ENCODE measurements around the gene PRKN. TPM values are rescaled to one million over a fixed set of nuclear protein-coding genes. Genes with fewer than 3 reads are reported as not detected.

Gene PRKN
- total and polyA plus RNA-seq, 5 experiments from 2014 or later: 2.2 to 5.6 (median 3.5) TPM

DNA sequence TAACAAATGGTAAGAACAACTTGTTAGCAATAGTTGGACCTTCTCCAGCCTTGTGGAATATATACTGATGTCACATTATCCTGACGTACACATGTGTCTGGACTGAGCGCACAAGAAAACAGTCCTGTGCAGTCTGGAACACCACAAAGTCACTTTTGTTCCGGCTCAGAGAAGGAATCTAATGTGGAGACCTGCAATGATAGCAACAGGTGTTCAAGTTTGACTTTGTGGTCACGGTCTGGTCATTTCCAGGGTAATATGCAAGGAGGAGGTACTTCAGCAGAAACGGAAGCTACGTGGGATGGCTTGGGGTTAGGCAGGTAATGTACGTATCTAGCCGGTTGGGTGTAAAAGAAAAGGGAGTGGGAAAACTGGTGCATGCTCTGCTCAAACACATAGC is 766.5 kb downstream of the PRKN start:
- POLR2A ChIA-PET: no interaction called here
- H3K4me1 Mint-ChIP-seq: no peaks in the 10 kb centered on the region
- no peak for ATAC-seq

DNA sequence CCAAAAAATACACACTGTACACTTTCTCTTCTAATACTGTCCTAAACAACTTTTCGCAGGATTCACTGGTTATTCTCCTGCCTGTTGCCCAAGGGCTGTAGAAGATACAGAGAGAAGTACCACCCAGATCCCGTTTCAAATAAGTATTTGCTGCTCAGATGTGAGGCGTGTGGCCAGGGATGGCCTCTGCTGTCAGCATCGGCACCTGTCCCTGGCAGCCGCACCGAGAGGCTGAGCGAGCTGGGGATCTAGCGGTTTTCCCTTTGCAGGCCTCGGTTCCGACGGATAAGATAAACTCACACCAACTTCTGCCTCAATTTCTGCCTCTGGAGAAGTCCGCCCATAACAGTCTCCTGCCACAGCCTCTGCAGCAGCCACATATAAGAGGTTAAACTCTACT is 768.5 kb downstream of the PRKN start:
- peaks cover 0 to 2% (median 0%) of the 10 kb centered on the region in 9 donors for H3K9me3 Mint-ChIP-seq
- no peak overlapping the region for H3K4me3 Mint-ChIP-seq
- no peak overlapping the region for H3K27ac Mint-ChIP-seq
- no peaks in the 10 kb centered on the region for H3K27me3 Mint-ChIP-seq
- no peak for DNase-seq
- H3K36me3 Mint-ChIP-seq: peaks cover 0 to 3% (median 0%) of the 10 kb centered on the region in 3 donors
- H3K4me1 Mint-ChIP-seq: no peaks in the 10 kb centered on the region
- no peak for ATAC-seq
- POLR2A ChIA-PET: no interaction called here

More for the DNA sequence above, 766.5 kb downstream of the PRKN start:
- peaks cover 0 to 3% (median 0%) of the 10 kb centered on the region in 3 donors for H3K36me3 Mint-ChIP-seq
- no peak overlapping the region for H3K4me3 Mint-ChIP-seq
- no peak overlapping the region for H3K27ac Mint-ChIP-seq
- no peaks in the 10 kb centered on the region for H3K27me3 Mint-ChIP-seq
- H3K9me3 Mint-ChIP-seq: peaks cover 0 to 2% (median 0%) of the 10 kb centered on the region in 9 donors
- DNase-seq: no peak

GRCh38 chr6:161956082-161956481 is 771.5 kb downstream of the PRKN start:
- no peak overlapping the region for H3K27ac Mint-ChIP-seq
- no peak for ATAC-seq
- no peaks in the 10 kb centered on the region for H3K9me3 Mint-ChIP-seq
- peaks cover 0 to 5% (median 4%) of the 10 kb centered on the region in 3 donors for H3K36me3 Mint-ChIP-seq
- H3K4me1 Mint-ChIP-seq: no peaks in the 10 kb centered on the region
- POLR2A ChIA-PET: no interaction called here
- no peaks in the 10 kb centered on the region for H3K27me3 Mint-ChIP-seq
- H3K4me3 Mint-ChIP-seq: no peak overlapping the region
- DNase-seq: no peak

- no peak for ATAC-seq
- POLR2A ChIA-PET: no interaction called here
- Mint-ChIP-seq H3K4me1 (no peaks in the 10 kb centered on the region), H3K9me3 (no peaks in the 10 kb centered on the region), H3K36me3 (peaks cover 3 to 9% (median 4%) of the 10 kb centered on the region in 3 donors), H3K27me3 (no peaks in the 10 kb centered on the region), H3K4me3 (no peak overlapping the region), H3K27ac (no peak overlapping the region)
- DNase-seq: no peak
These were observed 772.8 kb downstream of the PRKN start for GRCh38 chr6:161954699-161955276.

DNA sequence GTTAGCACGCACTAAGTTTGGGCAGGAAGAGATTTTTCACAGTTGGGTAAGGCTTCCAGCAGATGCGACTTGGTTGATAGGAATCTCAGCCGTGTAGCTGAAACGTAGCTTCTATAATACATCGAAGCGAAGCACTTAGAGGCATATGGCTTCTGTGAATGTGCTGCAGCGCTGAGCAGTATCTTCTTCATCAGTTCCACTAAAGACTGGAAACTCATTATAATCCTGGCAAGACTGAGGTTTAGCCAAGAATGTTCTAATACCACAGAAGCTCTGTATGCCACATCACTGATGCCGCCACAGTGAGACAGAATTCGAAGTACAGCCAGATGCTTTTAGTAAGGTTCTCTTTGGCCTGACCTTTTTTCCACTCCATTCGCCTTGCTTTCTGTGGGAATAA is 773.5 kb downstream of the PRKN start:
- Mint-ChIP-seq H3K4me1 (no peaks in the 10 kb centered on the region), H3K4me3 (no peak overlapping the region), H3K27me3 (no peaks in the 10 kb centered on the region), H3K9me3 (peaks cover 0 to 5% (median 0%) of the 10 kb centered on the region in 9 donors), H3K27ac (no peak overlapping the region), H3K36me3 (peaks cover 3 to 9% (median 4%) of the 10 kb centered on the region in 3 donors)
- no peak for DNase-seq
- POLR2A ChIA-PET: no interaction called here
- no peak for ATAC-seq

- H3K9me3 Mint-ChIP-seq: peaks cover 0 to 5% (median 0%) of the 10 kb centered on the region in 9 donors
- no peaks in the 10 kb centered on the region for H3K27me3 Mint-ChIP-seq
- H3K36me3 Mint-ChIP-seq: peaks cover 3 to 9% (median 3%) of the 10 kb centered on the region in 3 donors
- H3K27ac Mint-ChIP-seq: no peak overlapping the region
- POLR2A ChIA-PET: no interaction called here
- H3K4me3 Mint-ChIP-seq: no peak overlapping the region
- peaks cover 0 to 2% (median 0%) of the 10 kb centered on the region in 4 donors for H3K4me1 Mint-ChIP-seq
- ATAC-seq (no peak), DNase-seq (no peak)
These were observed 776.4 kb downstream of the PRKN start for GRCh38 chr6:161951126-161951525.

GRCh38 chr6:161949531-161949930 is 778.0 kb downstream of the PRKN start:
- H3K27me3 Mint-ChIP-seq: no peaks in the 10 kb centered on the region
- POLR2A ChIA-PET: no interaction called here
- peaks cover 0 to 2% (median 0%) of the 10 kb centered on the region in 4 donors for H3K4me1 Mint-ChIP-seq
- peaks cover 0 to 5% (median 0%) of the 10 kb centered on the region in 9 donors for H3K9me3 Mint-ChIP-seq
- H3K27ac Mint-ChIP-seq: no peak overlapping the region
- no peak overlapping the region for H3K4me3 Mint-ChIP-seq
- DNase-seq (no peak), ATAC-seq (no peak)
- peaks cover 3 to 9% (median 3%) of the 10 kb centered on the region in 3 donors for H3K36me3 Mint-ChIP-seq

- H3K9me3 Mint-ChIP-seq: peaks cover 0 to 5% (median 0%) of the 10 kb centered on the region in 9 donors
- DNase-seq (no peak), ATAC-seq (no peak)
- peaks cover 0 to 2% (median 0%) of the 10 kb centered on the region in 4 donors for H3K4me1 Mint-ChIP-seq
- POLR2A ChIA-PET: no interaction called here
- peaks cover 3 to 9% (median 3%) of the 10 kb centered on the region in 3 donors for H3K36me3 Mint-ChIP-seq
- no peak overlapping the region for H3K4me3 Mint-ChIP-seq
- H3K27me3 Mint-ChIP-seq: no peaks in the 10 kb centered on the region
- H3K27ac Mint-ChIP-seq: no peak overlapping the region
These were observed 779.1 kb downstream of the PRKN start for GRCh38 chr6:161948462-161948861.

DNA sequence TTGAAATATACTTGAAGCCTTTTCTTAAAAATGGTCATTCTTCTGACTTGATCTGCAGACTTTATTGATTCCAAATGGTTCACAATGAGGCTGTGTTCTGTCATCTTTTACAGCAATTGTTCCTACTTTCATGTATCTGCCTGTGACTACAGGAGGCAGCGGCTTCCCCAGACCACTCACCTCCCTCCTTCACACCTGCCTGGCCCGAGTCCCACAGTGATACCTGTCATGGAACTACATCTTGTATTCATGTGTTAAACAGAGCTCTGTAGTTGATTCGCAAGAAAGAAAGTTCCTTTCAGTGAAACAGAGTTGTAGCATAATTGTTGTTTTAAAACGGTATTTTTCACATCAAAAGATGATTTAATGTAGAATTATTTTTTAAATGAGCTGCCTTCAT is 780.2 kb downstream of the PRKN start:
- no peak for DNase-seq
- H3K27me3 Mint-ChIP-seq: no peaks in the 10 kb centered on the region
- H3K36me3 Mint-ChIP-seq: peaks cover 3 to 9% (median 3%) of the 10 kb centered on the region in 3 donors
- no peak overlapping the region for H3K4me3 Mint-ChIP-seq
- H3K4me1 Mint-ChIP-seq: peaks cover 0 to 2% (median 0%) of the 10 kb centered on the region in 4 donors
- peaks cover 0 to 5% (median 0%) of the 10 kb centered on the region in 9 donors for H3K9me3 Mint-ChIP-seq
- POLR2A ChIA-PET: no interaction called here
- H3K27ac Mint-ChIP-seq: peak overlapping the region in 1 of 10 donors; percentile 2
- no peak for ATAC-seq

DNA sequence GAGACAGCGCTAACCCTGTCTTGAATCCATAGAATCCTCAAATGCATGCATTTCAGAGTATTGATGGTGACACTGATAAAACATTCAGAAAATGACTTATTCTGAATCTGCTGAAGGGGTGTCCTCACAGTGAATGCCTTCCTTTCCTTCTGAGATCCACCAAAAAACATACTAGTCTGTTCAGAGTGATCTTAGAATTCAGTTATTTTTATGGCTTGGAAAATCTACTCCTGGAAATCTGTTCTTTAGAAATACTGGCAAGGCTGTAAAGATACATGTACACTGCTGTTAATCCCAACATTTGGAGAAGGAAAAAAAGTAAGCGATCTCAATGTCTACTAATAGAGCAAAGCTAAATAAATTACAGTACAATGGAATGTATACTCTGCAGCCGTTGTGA is 781.1 kb downstream of the PRKN start:
- ATAC-seq: no peak
- Mint-ChIP-seq H3K4me3 (no peak overlapping the region), H3K27ac (no peak overlapping the region), H3K27me3 (no peaks in the 10 kb centered on the region), H3K36me3 (peaks cover 0 to 13% (median 3%) of the 10 kb centered on the region in 3 donors), H3K4me1 (peaks cover 0 to 2% (median 0%) of the 10 kb centered on the region in 4 donors), H3K9me3 (peaks cover 0 to 5% (median 0%) of the 10 kb centered on the region in 9 donors)
- POLR2A ChIA-PET: interaction anchor here (0.7 kb wide), 1 partner anchor 1536 kb away, joined by 5 read pairs; no protein-coding TSS in a partner anchor
- no peak for DNase-seq

- H3K27me3 Mint-ChIP-seq: no peaks in the 10 kb centered on the region
- H3K4me1 Mint-ChIP-seq: peaks cover 0 to 2% (median 0%) of the 10 kb centered on the region in 4 donors
- H3K36me3 Mint-ChIP-seq: peaks cover 0 to 6% (median 4%) of the 10 kb centered on the region in 3 donors
- DNase-seq: no peak
- POLR2A ChIA-PET: no interaction called here
- no peak for ATAC-seq
- H3K27ac Mint-ChIP-seq: no peak overlapping the region
- H3K4me3 Mint-ChIP-seq: no peak overlapping the region
- peaks cover 0 to 3% (median 0%) of the 10 kb centered on the region in 9 donors for H3K9me3 Mint-ChIP-seq
These were observed 784.0 kb downstream of the PRKN start for GRCh38 chr6:161943561-161943960.

DNA sequence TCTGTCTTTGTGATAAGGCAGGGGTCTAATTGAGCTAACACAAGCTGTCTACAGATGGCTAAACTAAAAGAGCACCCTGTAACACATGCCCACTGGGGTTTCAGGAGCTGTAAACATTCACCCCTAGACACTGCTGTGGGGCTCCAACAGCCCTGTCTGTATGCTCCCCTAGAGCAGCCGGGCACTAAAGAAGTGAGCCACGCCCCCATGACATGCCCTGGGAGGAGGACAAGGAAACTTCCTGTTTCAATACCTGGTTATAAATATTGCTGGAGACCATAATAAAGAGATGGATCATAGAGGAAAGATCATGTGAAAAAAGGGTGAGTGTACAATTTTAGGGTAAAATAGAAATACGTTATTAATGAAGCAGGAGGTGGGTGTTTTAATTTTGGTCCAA is 786.0 kb downstream of the PRKN start:
- H3K27ac Mint-ChIP-seq: no peak overlapping the region
- POLR2A ChIA-PET: no interaction called here
- no peak for ATAC-seq

DNA sequence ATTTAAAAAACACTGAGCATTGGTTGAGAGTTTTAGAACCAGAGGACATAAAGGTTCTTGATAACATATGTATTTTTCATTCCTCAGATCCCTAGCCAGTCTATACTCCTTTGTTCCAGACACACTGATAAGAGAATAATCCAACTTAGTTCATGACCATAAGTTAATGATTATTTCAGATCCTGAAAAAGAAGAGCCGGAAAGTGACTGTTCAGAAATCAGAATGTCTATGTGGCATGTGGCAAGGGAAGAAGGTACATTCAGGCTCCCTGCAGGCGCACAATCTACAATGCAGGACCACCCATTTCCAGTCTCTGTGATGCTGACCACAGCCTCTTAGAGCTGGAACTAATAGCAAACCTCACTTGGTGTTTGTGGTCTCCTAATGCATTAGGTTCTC is 787.0 kb downstream of the PRKN start:
- POLR2A ChIA-PET: no interaction called here

More for the DNA sequence above, 786.0 kb downstream of the PRKN start:
- H3K4me3 Mint-ChIP-seq: no peak overlapping the region
- H3K4me1 Mint-ChIP-seq: no peaks in the 10 kb centered on the region
- H3K27me3 Mint-ChIP-seq: no peaks in the 10 kb centered on the region
- DNase-seq: no peak
- peaks cover 0 to 7% (median 6%) of the 10 kb centered on the region in 3 donors for H3K36me3 Mint-ChIP-seq
- H3K9me3 Mint-ChIP-seq: peaks cover 0 to 12% (median 0%) of the 10 kb centered on the region in 9 donors

GRCh38 chr6:161926324-161926723 is 801.2 kb downstream of the PRKN start:
- H3K9me3 Mint-ChIP-seq: peaks cover 0 to 2% (median 0%) of the 10 kb centered on the region in 9 donors
- no peak overlapping the region for H3K4me3 Mint-ChIP-seq
- no peak overlapping the region for H3K27ac Mint-ChIP-seq
- no peaks in the 10 kb centered on the region for H3K27me3 Mint-ChIP-seq
- ATAC-seq: no peak
- H3K4me1 Mint-ChIP-seq: no peaks in the 10 kb centered on the region
- POLR2A ChIA-PET: no interaction called here
- DNase-seq: no peak
- peaks cover 2 to 5% (median 4%) of the 10 kb centered on the region in 3 donors for H3K36me3 Mint-ChIP-seq

More for the DNA sequence above, 787.0 kb downstream of the PRKN start:
- Mint-ChIP-seq H3K27ac (no peak overlapping the region), H3K9me3 (peaks cover 0 to 12% (median under 1%) of the 10 kb centered on the region in 9 donors), H3K27me3 (no peaks in the 10 kb centered on the region), H3K36me3 (peaks cover 0 to 11% (median 11%) of the 10 kb centered on the region in 3 donors), H3K4me1 (no peaks in the 10 kb centered on the region), H3K4me3 (no peak overlapping the region)
- ATAC-seq: no peak
- no peak for DNase-seq

Data from naive thymus-derived CD8-positive, alpha-beta T cell (primary cell).